Suprapubic skin (tissue), 4 donors: ENCODE results near the gene RPL10A. TPM values are rescaled to one million over a fixed set of nuclear protein-coding genes. Genes with fewer than 3 reads are reported as not detected.

Experiments used
- DNase-seq, 2 donors: peaks; one replicate each; pipeline ENCODE4 v3.0.0-alpha.2; 2019; ENCODE audit warnings: low spot score in 2 of 2
- H3K27ac ChIP-seq: fragments of 200-600 bp; sonication (generic); one replicate; pipeline ENCODE4 v1.5.1; 2019
- H3K27me3 ChIP-seq: fragments of 200-600 bp; sonication (generic); one replicate; pipeline ENCODE4 v1.5.1; 2019
- H3K36me3 ChIP-seq: fragments of 200-600 bp; sonication (generic); one replicate; pipeline ENCODE4 v1.5.1; 2019
- H3K4me1 ChIP-seq: fragments of 200-600 bp; sonication (generic); one replicate; pipeline ENCODE4 v1.5.1; 2019
- H3K4me3 ChIP-seq: fragments of 200-600 bp; sonication (generic); one replicate; pipeline ENCODE4 v1.5.1; 2019; ENCODE audit warnings: mild to moderate bottlenecking
- H3K9me3 ChIP-seq: fragments of 200-600 bp; sonication (generic); one replicate; pipeline ENCODE4 v1.5.1; 2019
- EP300 ChIP-seq: sonication (generic); formaldehyde crosslinking; IDR thresholded peaks from one replicate; pipeline ENCODE4 v1.6.1; 2017; ENCODE audit warnings: antibody characterized with exemption
- POLR2A ChIP-seq, 2 donors: fragments of 450-650 bp; IDR thresholded peaks; one replicate each; pipeline ENCODE4 v1.6.1; 2017; ENCODE audit warnings: antibody characterized with exemption in 2 of 2, mild to moderate bottlenecking in 2 of 2, moderate library complexity in 2 of 2
- POLR2AphosphoS5 ChIP-seq, 3 donors: sonication (generic); formaldehyde crosslinking; IDR thresholded peaks; one replicate each; pipeline ENCODE4 v1.6.1; 2017; ENCODE audit warnings: antibody characterized with exemption in 3 of 3
- WGBS: methylation state at CpG from one replicate; pipeline ENCODE4 v1.1.5; 2018; 5-methylcytosine and 5-hydroxymethylcytosine counted together
- total RNA-seq, 4 donors: library from RNA; depleted of rRNA; stranded (reverse); fragments of >200 nt; gene quantifications; one replicate each; pipeline ENCODE4 v1.1.0, GENCODE V29; 2016
- TF ChIP-seq, protein P1 (sequence below), 2 donors: fragments of 200-600 bp in 1 of 2; fragments of 450-650 bp in 1 of 2; sonication (generic) in 1 of 2; IDR thresholded peaks; one replicate each; pipeline ENCODE4 v1.5.1; 2016 to 2019; ENCODE audit warnings: antibody characterized with exemption in 2 of 2, mild to moderate bottlenecking in 1 of 2, moderate library complexity in 1 of 2

The RPL10A gene
- total RNA-seq, 4 donors from 2014 or later, result 1,092 to 2,148 (median 1,858) TPM

DNA sequence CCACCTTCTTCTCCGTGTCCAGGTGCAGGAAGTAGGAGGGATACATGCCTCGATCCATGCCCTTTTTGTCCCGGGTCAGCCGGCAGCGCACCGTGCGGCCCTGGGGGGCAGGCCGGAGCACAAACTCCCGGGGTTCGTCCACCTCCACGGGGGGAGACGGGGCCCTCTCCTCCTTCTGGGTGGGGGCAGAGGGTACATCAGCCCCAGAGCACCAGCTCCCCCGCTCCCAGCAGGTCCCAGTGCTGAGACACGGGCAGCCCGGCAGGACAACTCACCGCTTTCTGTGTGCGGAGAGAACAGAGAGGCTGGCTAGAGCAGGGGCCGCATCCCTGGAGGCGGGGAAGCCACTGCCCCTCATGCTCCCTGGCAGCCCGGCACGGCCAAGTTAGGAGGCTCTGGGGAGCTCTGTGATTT, 37.8 kb downstream of the RPL10A start:
- H3K9me3 ChIP-seq, result no peaks in the 10 kb centered on the region
- no peak overlapping the region for H3K27ac ChIP-seq
- peaks cover 7% of the 10 kb centered on the region for H3K4me1 ChIP-seq
- WGBS, result 50% methylated on average over 14 of the region's 21 CpGs
- H3K4me3 ChIP-seq, result no peak overlapping the region
- H3K36me3 ChIP-seq, result no peaks in the 10 kb centered on the region
- peaks cover 28% of the 10 kb centered on the region for H3K27me3 ChIP-seq
- TF ChIP-seq, protein P1, sequence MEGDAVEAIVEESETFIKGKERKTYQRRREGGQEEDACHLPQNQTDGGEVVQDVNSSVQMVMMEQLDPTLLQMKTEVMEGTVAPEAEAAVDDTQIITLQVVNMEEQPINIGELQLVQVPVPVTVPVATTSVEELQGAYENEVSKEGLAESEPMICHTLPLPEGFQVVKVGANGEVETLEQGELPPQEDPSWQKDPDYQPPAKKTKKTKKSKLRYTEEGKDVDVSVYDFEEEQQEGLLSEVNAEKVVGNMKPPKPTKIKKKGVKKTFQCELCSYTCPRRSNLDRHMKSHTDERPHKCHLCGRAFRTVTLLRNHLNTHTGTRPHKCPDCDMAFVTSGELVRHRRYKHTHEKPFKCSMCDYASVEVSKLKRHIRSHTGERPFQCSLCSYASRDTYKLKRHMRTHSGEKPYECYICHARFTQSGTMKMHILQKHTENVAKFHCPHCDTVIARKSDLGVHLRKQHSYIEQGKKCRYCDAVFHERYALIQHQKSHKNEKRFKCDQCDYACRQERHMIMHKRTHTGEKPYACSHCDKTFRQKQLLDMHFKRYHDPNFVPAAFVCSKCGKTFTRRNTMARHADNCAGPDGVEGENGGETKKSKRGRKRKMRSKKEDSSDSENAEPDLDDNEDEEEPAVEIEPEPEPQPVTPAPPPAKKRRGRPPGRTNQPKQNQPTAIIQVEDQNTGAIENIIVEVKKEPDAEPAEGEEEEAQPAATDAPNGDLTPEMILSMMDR (IDR thresholded peaks at IDR 0.05), result no peak
- TF ChIP-seq EP300, result no peak
- TF ChIP-seq POLR2A (IDR thresholded peaks at IDR 0.05), result no peak
- TF ChIP-seq POLR2AphosphoS5 (IDR thresholded peaks at IDR 0.05), result no peak
- DNase-seq, result no peak

DNA sequence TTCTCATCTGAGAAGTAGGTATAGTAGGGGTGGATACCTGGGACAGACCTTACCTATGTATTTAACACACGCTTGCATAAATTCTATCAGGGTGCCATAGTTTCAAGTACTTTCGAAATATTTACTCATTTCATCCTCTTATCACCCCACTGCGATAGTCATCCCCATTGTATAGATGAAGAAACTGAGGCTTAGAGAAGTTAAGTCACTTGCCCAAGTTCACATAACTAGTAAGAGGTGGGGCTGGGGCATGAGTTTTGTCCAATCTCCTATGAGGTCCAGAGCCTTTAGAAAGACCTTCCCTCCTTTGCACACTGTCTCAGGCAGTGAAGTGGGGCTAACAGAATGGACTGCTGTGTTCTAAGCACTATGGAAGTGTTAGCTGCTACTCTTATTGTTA, 38.3 kb downstream of the RPL10A start:
- H3K4me3 ChIP-seq, result no peak overlapping the region
- no peak for DNase-seq
- no peak overlapping the region for H3K27ac ChIP-seq
- no peaks in the 10 kb centered on the region for H3K9me3 ChIP-seq
- H3K36me3 ChIP-seq, result no peaks in the 10 kb centered on the region
- no peak for TF ChIP-seq POLR2AphosphoS5 (IDR thresholded peaks at IDR 0.05)
- TF ChIP-seq EP300, result no peak
- TF ChIP-seq, protein P1 (IDR thresholded peaks at IDR 0.05), result no peak
- no peak for TF ChIP-seq POLR2A (IDR thresholded peaks at IDR 0.05)
- 94% methylated on average over 3 of the region's 3 CpGs for WGBS
- H3K4me1 ChIP-seq, result peaks cover 10% of the 10 kb centered on the region
- H3K27me3 ChIP-seq, result peaks cover 33% of the 10 kb centered on the region

DNA sequence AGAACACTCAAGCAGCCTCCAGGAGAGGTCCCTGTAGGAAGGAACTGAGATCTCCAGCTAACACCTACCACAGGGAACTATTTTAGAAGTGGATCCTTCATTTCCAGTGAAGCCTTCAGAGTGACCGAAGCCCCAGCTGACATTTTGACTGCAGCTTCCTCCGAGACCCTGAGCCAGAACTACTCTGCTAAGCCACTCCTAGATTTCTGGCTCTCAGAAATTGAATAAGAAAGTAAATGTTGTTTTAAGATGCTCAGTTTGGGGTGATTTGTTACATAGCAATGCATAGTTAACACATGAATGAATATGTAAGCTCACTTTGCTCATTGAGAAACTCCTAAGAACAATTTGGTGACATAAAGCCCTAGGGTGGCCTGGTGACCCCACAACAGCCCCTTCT, 39.0 kb downstream of the RPL10A start:
- Histone ChIP-seq H3K27me3 (peaks cover 40% of the 10 kb centered on the region), H3K36me3 (no peaks in the 10 kb centered on the region), H3K4me1 (peaks cover 15% of the 10 kb centered on the region), H3K9me3 (no peaks in the 10 kb centered on the region), H3K4me3 (no peak overlapping the region), H3K27ac (no peak overlapping the region)
- TF ChIP-seq POLR2AphosphoS5 (IDR thresholded peaks at IDR 0.05) (no peak), POLR2A (IDR thresholded peaks at IDR 0.05) (no peak), EP300 (no peak)
- TF ChIP-seq, protein P1 (IDR thresholded peaks at IDR 0.05), result no peak
- no peak for DNase-seq
- WGBS, result 97% methylated on average over 2 of the region's 2 CpGs

DNA sequence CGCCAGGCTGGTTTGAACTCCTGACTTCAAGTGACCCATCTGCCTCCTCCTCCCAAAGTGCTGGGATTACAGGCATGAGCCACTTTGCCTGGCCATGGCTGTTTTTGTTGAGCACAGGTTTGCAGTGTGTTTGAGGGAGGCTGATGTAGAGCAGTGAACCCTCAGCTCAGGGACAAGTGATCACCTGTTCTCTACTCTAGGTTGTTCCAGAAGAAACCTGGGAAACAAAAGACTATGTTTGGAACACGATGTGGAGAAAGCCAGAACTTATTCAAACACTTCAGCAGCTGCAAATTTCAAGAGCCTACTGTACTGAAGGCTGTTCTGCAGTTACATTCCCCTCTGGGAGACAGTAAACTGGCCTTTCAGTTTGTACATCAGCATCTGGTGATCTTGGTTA, 39.8 kb downstream of the RPL10A start:
- TF ChIP-seq EP300 (no peak), POLR2AphosphoS5 (IDR thresholded peaks at IDR 0.05) (no peak), POLR2A (IDR thresholded peaks at IDR 0.05) (no peak)
- TF ChIP-seq, protein P1 (IDR thresholded peaks at IDR 0.05), result no peak
- Histone ChIP-seq H3K27ac (no peak overlapping the region), H3K4me1 (peaks cover 15% of the 10 kb centered on the region), H3K9me3 (no peaks in the 10 kb centered on the region), H3K4me3 (no peak overlapping the region), H3K36me3 (no peaks in the 10 kb centered on the region), H3K27me3 (peaks cover 47% of the 10 kb centered on the region)
- WGBS, result 65% methylated on average over 2 of the region's 2 CpGs
- DNase-seq, result no peak

DNA sequence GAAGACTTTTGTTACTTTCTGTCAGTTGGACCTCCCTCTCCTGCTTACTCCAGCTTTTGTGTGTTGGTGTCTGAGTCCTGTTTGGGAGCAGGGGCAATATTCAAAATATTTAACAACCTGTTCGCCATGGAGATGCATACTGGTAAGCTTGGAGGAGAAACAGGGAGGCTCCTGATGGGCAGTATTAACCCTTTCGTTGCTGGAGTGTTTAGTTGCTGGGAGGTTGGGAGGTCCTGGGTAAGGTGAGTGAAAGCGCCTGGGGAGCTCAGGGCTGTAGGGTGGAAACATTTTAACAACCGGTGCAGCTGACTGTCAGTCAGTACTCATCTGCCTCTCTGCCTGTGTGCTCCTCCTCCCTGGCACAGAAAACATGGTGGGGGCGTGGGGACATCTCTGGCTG, 40.3 kb downstream of the RPL10A start:
- Histone ChIP-seq H3K27ac (no peak overlapping the region), H3K4me3 (no peak overlapping the region), H3K27me3 (peaks cover 44% of the 10 kb centered on the region), H3K36me3 (no peaks in the 10 kb centered on the region), H3K9me3 (no peaks in the 10 kb centered on the region), H3K4me1 (peaks cover 15% of the 10 kb centered on the region)
- 51% methylated on average over 5 of the region's 5 CpGs for WGBS
- TF ChIP-seq EP300 (no peak), POLR2A (IDR thresholded peaks at IDR 0.05) (no peak), POLR2AphosphoS5 (IDR thresholded peaks at IDR 0.05) (no peak)
- TF ChIP-seq, protein P1 (IDR thresholded peaks at IDR 0.05), result no peak
- DNase-seq, result no peak
